GM06990 (cell line): ENCODE data around the gene FBLN2.

Source experiments
- DNase-seq: peaks from one replicate; pipeline ENCODE4 v3.0.0-alpha.2; 2011; ENCODE audit not compliant: insufficient read length; ENCODE audit errors: extremely low read depth
- H3K27me3 ChIP-seq: replicated peaks from 2 replicates; pipeline ENCODE4 v1.6.0; 2011; ENCODE audit warnings: low read length; ENCODE audit not compliant: control insufficient read depth, insufficient read depth
- H3K36me3 ChIP-seq: 2 replicates; pipeline ENCODE4 v1.5.1; 2011; ENCODE audit warnings: low read length; ENCODE audit not compliant: control insufficient read depth, insufficient read depth
- H3K4me3 ChIP-seq: replicated peaks from 2 replicates; pipeline ENCODE4 v1.5.1; 2011; ENCODE audit warnings: low read depth, mild to moderate bottlenecking, control low read depth, low read length
- TF ChIP-seq, protein P1 (sequence below): IDR thresholded peaks from 2 replicates; pipeline ENCODE4 v1.5.1; 2011; ENCODE audit warnings: low read length, control low read depth, mild to moderate bottlenecking, inconsistent platforms; ENCODE audit not compliant: insufficient read depth, poor library complexity, severe bottlenecking

Gene FBLN2

DNA sequence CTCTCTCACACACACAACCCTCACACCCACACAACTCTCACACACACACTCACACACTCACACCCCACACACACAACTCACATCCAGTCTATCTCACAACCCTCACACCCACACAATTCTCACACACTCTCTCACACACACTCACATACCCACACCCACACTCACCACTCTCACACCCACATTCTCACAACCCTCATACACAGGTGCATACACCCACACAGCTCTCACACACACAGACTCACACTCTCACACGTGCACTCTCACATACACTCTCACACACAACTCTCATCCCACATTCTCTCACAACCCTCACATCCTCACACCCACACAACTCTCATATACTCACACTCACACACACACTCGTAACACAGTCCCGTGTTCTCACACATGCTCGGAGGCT, 134.4 kb downstream of the FBLN2 start:
- peaks cover 1% of the 10 kb centered on the region for H3K27me3 ChIP-seq
- TF ChIP-seq, protein P1, sequence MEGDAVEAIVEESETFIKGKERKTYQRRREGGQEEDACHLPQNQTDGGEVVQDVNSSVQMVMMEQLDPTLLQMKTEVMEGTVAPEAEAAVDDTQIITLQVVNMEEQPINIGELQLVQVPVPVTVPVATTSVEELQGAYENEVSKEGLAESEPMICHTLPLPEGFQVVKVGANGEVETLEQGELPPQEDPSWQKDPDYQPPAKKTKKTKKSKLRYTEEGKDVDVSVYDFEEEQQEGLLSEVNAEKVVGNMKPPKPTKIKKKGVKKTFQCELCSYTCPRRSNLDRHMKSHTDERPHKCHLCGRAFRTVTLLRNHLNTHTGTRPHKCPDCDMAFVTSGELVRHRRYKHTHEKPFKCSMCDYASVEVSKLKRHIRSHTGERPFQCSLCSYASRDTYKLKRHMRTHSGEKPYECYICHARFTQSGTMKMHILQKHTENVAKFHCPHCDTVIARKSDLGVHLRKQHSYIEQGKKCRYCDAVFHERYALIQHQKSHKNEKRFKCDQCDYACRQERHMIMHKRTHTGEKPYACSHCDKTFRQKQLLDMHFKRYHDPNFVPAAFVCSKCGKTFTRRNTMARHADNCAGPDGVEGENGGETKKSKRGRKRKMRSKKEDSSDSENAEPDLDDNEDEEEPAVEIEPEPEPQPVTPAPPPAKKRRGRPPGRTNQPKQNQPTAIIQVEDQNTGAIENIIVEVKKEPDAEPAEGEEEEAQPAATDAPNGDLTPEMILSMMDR, result no peak
- DNase-seq, result no peak
- H3K36me3 ChIP-seq, result no peaks in the 10 kb centered on the region
- no peak overlapping the region for H3K4me3 ChIP-seq

DNA sequence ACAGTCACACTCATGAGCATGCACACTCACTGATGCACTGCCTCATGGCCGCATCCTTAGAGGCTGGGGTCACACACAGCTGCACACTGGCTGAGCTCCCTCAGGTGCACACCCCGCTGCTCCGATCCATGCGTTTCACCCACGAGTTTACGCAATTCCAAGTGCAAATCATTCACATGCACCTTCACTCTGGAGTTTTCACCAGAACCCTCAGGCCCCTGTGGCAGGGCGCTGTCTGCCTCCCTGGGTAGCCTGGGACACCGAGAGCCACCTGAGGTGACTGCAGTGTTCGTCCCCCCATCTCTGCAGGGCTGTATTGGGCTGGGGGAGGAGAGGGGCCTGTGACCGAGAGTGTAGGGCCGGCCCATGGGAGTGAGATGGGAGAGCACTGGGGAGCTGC, 134.8 kb downstream of the FBLN2 start:
- TF ChIP-seq, protein P1, result no peak
- Histone ChIP-seq H3K27me3 (peaks cover 1% of the 10 kb centered on the region), H3K4me3 (no peak overlapping the region), H3K36me3 (no peaks in the 10 kb centered on the region)
- no peak for DNase-seq

DNA sequence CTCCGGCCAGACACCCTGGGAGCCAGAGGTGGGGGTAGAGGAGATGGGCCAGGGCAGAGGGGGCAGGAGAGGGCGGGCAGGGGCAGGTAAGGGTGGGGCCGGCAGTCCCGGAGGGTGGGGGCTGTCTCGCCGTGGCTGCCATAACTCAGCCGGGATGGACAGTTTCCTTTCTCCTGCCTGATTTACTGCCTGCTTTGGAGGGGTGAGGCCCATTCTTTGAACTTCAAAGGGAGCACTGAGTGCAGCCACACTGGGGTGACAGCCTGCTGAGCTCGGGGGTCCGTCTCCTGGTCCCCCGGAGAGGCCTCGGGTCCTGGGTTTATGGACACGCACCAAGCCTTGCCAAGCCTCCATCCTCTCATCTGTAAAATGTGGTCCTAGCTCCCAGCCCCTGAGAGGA, 135.4 kb downstream of the FBLN2 start:
- H3K27me3 ChIP-seq, result peaks cover 1% of the 10 kb centered on the region
- no peak overlapping the region for H3K4me3 ChIP-seq
- TF ChIP-seq, protein P1, result no peak
- DNase-seq, result no peak
- H3K36me3 ChIP-seq, result no peaks in the 10 kb centered on the region

DNA sequence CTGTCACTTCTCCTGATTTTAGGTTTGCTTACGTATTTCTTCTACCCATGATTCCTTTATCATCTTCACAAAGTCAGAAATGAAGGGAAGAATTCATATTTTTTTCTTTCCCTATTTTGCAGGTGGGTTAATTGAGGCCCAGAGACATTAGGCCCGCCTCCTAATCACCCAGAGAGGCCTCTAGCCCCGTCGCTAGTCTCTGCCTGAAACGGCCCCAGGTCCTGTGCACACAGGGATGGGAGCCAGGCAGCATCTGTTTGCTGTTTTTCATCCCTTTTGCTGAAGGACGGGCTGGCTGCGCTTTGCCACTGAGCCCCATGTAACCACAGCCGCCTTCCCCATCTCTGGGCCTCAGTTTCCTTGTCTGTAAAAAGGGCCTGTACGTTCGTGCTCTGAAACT, 135.9 kb downstream of the FBLN2 start:
- Histone ChIP-seq H3K4me3 (no peak overlapping the region), H3K27me3 (peaks cover 1% of the 10 kb centered on the region), H3K36me3 (no peaks in the 10 kb centered on the region)
- TF ChIP-seq, protein P1, result no peak
- DNase-seq, result no peak

DNA sequence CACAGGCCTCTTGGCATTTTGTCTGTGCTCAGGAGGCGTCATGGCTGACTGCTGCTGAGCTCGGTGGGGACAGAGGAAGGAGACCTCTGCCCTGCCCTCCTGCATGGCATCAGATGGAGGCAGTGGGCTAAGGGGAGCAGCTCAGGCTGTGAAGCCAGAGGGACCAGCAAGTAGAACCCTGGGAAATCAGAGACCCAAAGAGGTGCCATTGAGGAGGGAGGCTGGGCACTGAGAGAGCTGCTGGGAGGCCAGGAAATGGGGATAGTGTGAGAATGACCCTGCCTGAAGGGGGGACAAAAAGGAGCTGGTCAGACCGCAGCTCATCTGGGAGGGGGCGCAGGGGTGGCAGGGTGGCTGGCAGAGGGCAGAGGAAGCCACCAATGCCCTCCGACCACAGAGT, 136.8 kb downstream of the FBLN2 start:
- no peak for DNase-seq
- H3K36me3 ChIP-seq, result no peaks in the 10 kb centered on the region
- TF ChIP-seq, protein P1, result no peak
- H3K4me3 ChIP-seq, result no peak overlapping the region
- peaks cover 1% of the 10 kb centered on the region for H3K27me3 ChIP-seq
